Tibial nerve (tissue), 4 donors: ENCODE results near the gene DPH1. TPM values are rescaled to one million over a fixed set of nuclear protein-coding genes. Genes with fewer than 3 reads are reported as not detected.
A peak's percentile ranks its signal among the peaks of the same experiment; 100 is the strongest.

ENCODE experiments used
- DNase-seq, 2 donors: peaks; one replicate each; pipeline ENCODE4 v3.0.0-alpha.2; 2019; ENCODE audit warnings: low spot score in 2 of 2
- H3K27ac ChIP-seq, 4 donors: fragments of 200-600 bp; sonication (generic) in 3 of 4; one replicate each; pipeline ENCODE4 v1.5.1; 2017 to 2019; ENCODE audit warnings: mild to moderate bottlenecking in 1 of 4
- H3K27me3 ChIP-seq, 2 donors: fragments of 200-600 bp; sonication (generic) in 1 of 2; one replicate each; pipeline versions ENCODE4 v1.5.1 to v1.6.0; 2017 to 2019
- H3K36me3 ChIP-seq, 3 donors: fragments of 200-600 bp; sonication (generic); one replicate each; pipeline ENCODE4 v1.5.1; 2018 to 2019
- H3K4me1 ChIP-seq, 4 donors: fragments of 200-600 bp; sonication (generic) in 3 of 4; one replicate each; pipeline ENCODE4 v1.5.1; 2017 to 2019
- H3K4me3 ChIP-seq, 4 donors: fragments of 200-600 bp; sonication (generic) in 3 of 4; one replicate each; pipeline ENCODE4 v1.5.1; 2017 to 2019; ENCODE audit warnings: mild to moderate bottlenecking in 1 of 4, moderate library complexity in 1 of 4
- H3K9me3 ChIP-seq, 4 donors: fragments of 200-600 bp; sonication (generic) in 3 of 4; one replicate each; pipeline ENCODE4 v1.5.1; 2017 to 2019
- CTCF ChIP-seq, 5 experiments: fragments of 200-600 bp in 3 of 5; fragments of 450-650 bp in 2 of 5; sonication (generic) in 3 of 5; IDR thresholded peaks; one replicate each; pipeline ENCODE4 v1.5.1; 2016 to 2019; ENCODE audit warnings: antibody characterized with exemption in 5 of 5, mild to moderate bottlenecking in 3 of 5, moderate library complexity in 2 of 5
- EP300 ChIP-seq, 2 donors: sonication (generic); formaldehyde crosslinking; IDR thresholded peaks; one replicate each; pipeline ENCODE4 v1.6.1; 2017; ENCODE audit warnings: antibody characterized with exemption in 2 of 2, mild to moderate bottlenecking in 1 of 2
- POLR2A ChIP-seq, 2 donors: fragments of 450-650 bp; IDR thresholded peaks; one replicate each; pipeline ENCODE4 v1.6.1; 2017; ENCODE audit warnings: antibody characterized with exemption in 2 of 2, mild to moderate bottlenecking in 2 of 2, moderate library complexity in 2 of 2
- WGBS, 2 donors: methylation state at CpG; one replicate each; pipeline ENCODE4 v1.1.5; 2018; 5-methylcytosine and 5-hydroxymethylcytosine counted together
- total RNA-seq, 4 donors: library from RNA; depleted of rRNA; stranded (reverse); fragments of >200 nt; gene quantifications; one replicate each; pipeline ENCODE4 v1.1.0, GENCODE V29; 2016

DPH1 gene
- total RNA-seq, 4 donors from 2014 or later: 56.3 to 137 (median 63.9) TPM

GRCh38 chr17:1997927-1998742 is 31.8 kb upstream of the DPH1 start:
- no peaks in the 10 kb centered on the region for H3K9me3 ChIP-seq
- peak overlapping the region; percentile 8 to 67 (median 58) for H3K27ac ChIP-seq
- no peak for DNase-seq
- H3K36me3 ChIP-seq: no peaks in the 10 kb centered on the region
- TF ChIP-seq EP300 (IDR thresholded peaks at IDR 0.05): no peak
- no peak for TF ChIP-seq CTCF (IDR thresholded peaks at IDR 0.05)
- TF ChIP-seq POLR2A (IDR thresholded peaks at IDR 0.05): no peak
- 1 to 2% methylated on average over 12 to 42 of the region's 92 CpGs for WGBS, 2 donors
- H3K27me3 ChIP-seq: peaks cover 0 to 32% of the 10 kb centered on the region in 2 donors
- H3K4me3 ChIP-seq: peak overlapping the region; percentile 29 to 51 (median 40)
- H3K4me1 ChIP-seq: peaks cover 0 to 44% (median 18%) of the 10 kb centered on the region in 4 donors

GRCh38 chr17:1999557-2000251 is 30.2 kb upstream of the DPH1 start:
- DNase-seq: no peak
- H3K9me3 ChIP-seq: no peaks in the 10 kb centered on the region
- no peak for TF ChIP-seq EP300 (IDR thresholded peaks at IDR 0.05)
- no peak for TF ChIP-seq CTCF (IDR thresholded peaks at IDR 0.05)
- TF ChIP-seq POLR2A (IDR thresholded peaks at IDR 0.05): no peak
- peaks cover 0 to 44% (median 18%) of the 10 kb centered on the region in 4 donors for H3K4me1 ChIP-seq
- WGBS, 2 donors: 25 to 27% methylated on average over 12 to 13 of the region's 13 CpGs
- H3K36me3 ChIP-seq: no peaks in the 10 kb centered on the region
- peaks cover 0 to 27% of the 10 kb centered on the region in 2 donors for H3K27me3 ChIP-seq
- H3K4me3 ChIP-seq: no peak overlapping the region
- peak overlapping the region in 3 of 4 donors; percentile 4 to 70 (median 63) for H3K27ac ChIP-seq

GRCh38 chr17:2002767-2003329 is 27.1 kb upstream of the DPH1 start:
- peak overlapping the region in 1 of 4 donors; percentile 44 for H3K27ac ChIP-seq
- no peak overlapping the region for H3K4me3 ChIP-seq
- DNase-seq: no peak
- WGBS, 2 donors: 59 to 67% methylated on average over 16 of the region's 16 CpGs
- H3K36me3 ChIP-seq: no peaks in the 10 kb centered on the region
- no peaks in the 10 kb centered on the region for H3K9me3 ChIP-seq
- H3K27me3 ChIP-seq: peaks cover 0 to 3% of the 10 kb centered on the region in 2 donors
- H3K4me1 ChIP-seq: peaks cover 0 to 33% (median 15%) of the 10 kb centered on the region in 4 donors
- TF ChIP-seq CTCF (IDR thresholded peaks at IDR 0.05) (no peak), POLR2A (IDR thresholded peaks at IDR 0.05) (no peak), EP300 (IDR thresholded peaks at IDR 0.05) (no peak)

GRCh38 chr17:2003525-2003924 is 26.4 kb upstream of the DPH1 start:
- WGBS, 2 donors: 92 to 93% methylated on average over 13 of the region's 13 CpGs
- TF ChIP-seq EP300 (IDR thresholded peaks at IDR 0.05) (no peak), CTCF (IDR thresholded peaks at IDR 0.05) (no peak)
- Histone ChIP-seq H3K4me3 (no peak overlapping the region), H3K9me3 (no peaks in the 10 kb centered on the region), H3K27me3 (no peaks in the 10 kb centered on the region), H3K27ac (no peak overlapping the region), H3K36me3 (no peaks in the 10 kb centered on the region), H3K4me1 (peaks cover 0 to 27% (median 10%) of the 10 kb centered on the region in 4 donors)
- DNase-seq: no peak
